ENCODE results near the gene VAC14.
A peak's percentile ranks its signal among the peaks of the same experiment; 100 is the strongest.
"Not testable (repeated sequence)": the region's sequence is repeated elsewhere in the genome, so short reads cannot be mapped to it uniquely, and the experiment has no call there.

Gene VAC14

GRCh38 chr16:70758786-70759185 is 42.2 kb downstream of the VAC14 start:
- DNase-seq = no peak

- DNase-seq = no peak
Measured at GRCh38 chr16:70757183-70757582, 43.8 kb downstream of the VAC14 start.

GRCh38 chr16:70756071-70756470 is 44.9 kb downstream of the VAC14 start:
- no peak for DNase-seq

- no peak for DNase-seq
Measured at GRCh38 chr16:70754851-70755600, 45.9 kb downstream of the VAC14 start.

- DNase-seq = no peak
Measured at GRCh38 chr16:70754371-70754770, 46.6 kb downstream of the VAC14 start.

GRCh38 chr16:70753694-70754325 is 47.1 kb downstream of the VAC14 start:
- DNase-seq = no peak

- no peak for DNase-seq
Measured at GRCh38 chr16:70753228-70753627, 47.7 kb downstream of the VAC14 start.

- no peak for DNase-seq
Measured at GRCh38 chr16:70752426-70752825, 48.5 kb downstream of the VAC14 start.

- DNase-seq = no peak
Measured at GRCh38 chr16:70751593-70751992, 49.4 kb downstream of the VAC14 start.

- peak; percentile 78 to 90 for DNase-seq
Measured at GRCh38 chr16:70750893-70751467, 50.0 kb downstream of the VAC14 start.

GRCh38 chr16:70749681-70750601 is 51.0 kb downstream of the VAC14 start:
- DNase-seq = no peak

GRCh38 chr16:70749006-70749678 is 51.8 kb downstream of the VAC14 start:
- no peak for DNase-seq

- no peak for DNase-seq
Measured at GRCh38 chr16:70747703-70748631, 53.0 kb downstream of the VAC14 start.

- peak; percentile 45 to 52 for DNase-seq
Measured at GRCh38 chr16:70746708-70747424, 54.1 kb downstream of the VAC14 start.

GRCh38 chr16:70746040-70746707 is 54.8 kb downstream of the VAC14 start:
- peak; percentile 89 to 93 for DNase-seq

GRCh38 chr16:70745536-70746025 is 55.4 kb downstream of the VAC14 start:
- no peak for DNase-seq

- no peak for DNase-seq
Measured at GRCh38 chr16:70744366-70744765, 56.6 kb downstream of the VAC14 start.

GRCh38 chr16:70743791-70744190 is 57.2 kb downstream of the VAC14 start:
- no peak for DNase-seq

GRCh38 chr16:70742967-70743366 is 58.0 kb downstream of the VAC14 start:
- not testable (repeated sequence) for DNase-seq

GRCh38 chr16:70741783-70742125 is 59.2 kb downstream of the VAC14 start:
- DNase-seq = no peak

Measured in inflammatory macrophage treated with lipopolysaccharide for 1 hour (primary cell).